ENCODE data around the gene ZFP36. TPM values are rescaled to one million over a fixed set of nuclear protein-coding genes. Genes with fewer than 3 reads are reported as not detected.
"Not testable (repeated sequence)": the region's sequence is repeated elsewhere in the genome, so short reads cannot be mapped to it uniquely, and the experiment has no call there.

Gene ZFP36
- total and polyA plus RNA-seq, 2 donors (not counting 1 experiment from before 2014, with no cell fraction given): 260 to 1,633 TPM

DNA sequence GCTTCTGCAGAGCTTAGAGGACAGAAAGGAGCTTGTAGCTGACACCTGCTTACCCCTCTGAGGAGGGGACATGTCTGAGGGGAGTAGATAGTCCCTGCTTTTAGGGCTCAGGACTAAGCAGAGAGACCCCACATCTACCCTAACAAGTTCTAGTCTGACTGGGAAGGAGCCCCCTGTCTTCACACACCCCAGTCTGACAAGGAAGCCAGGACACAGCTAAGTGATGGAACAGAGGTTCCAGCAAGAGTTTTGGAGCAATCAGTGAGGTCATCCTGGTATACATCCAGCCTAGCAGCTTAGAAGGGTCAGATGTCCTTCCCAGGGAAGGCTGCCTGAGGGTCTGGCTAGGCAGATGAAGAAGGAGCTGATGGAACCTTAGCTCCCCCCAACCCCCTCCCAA, 30.7 kb upstream of the ZFP36 start:
- TF ChIP-seq CTCF (IDR thresholded peaks at IDR 0.05) (no peak), EZH2 (IDR thresholded peaks at IDR 0.05; ENCODE audit: borderline replicate concordance, insufficient read depth, low read depth, low read length, poor library complexity, severe bottlenecking) (no peak)
- ATAC-seq (ENCODE audit: low read depth): no peak
- H2AFZ ChIP-seq (ENCODE audit: insufficient read depth, low read depth, low read length, poor library complexity, severe bottlenecking): no peak overlapping the region
- Mint-ChIP-seq H3K4me1 (no peaks in the 10 kb centered on the region), H3K9me3 (ENCODE audit: insufficient read depth) (no peaks in the 10 kb centered on the region), H3K4me3 (no peak overlapping the region), H3K27ac (no peak overlapping the region), H3K27me3 (no peaks in the 10 kb centered on the region)
- no peak overlapping the region for H3K9ac ChIP-seq (ENCODE audit: low read length)
- no peaks in the 10 kb centered on the region for H3K4me1 ChIP-seq (ENCODE audit: control insufficient read depth in 2 of 2, insufficient read depth in 2 of 2, low read length in 2 of 2)
- no peaks in the 10 kb centered on the region for H4K20me1 ChIP-seq (ENCODE audit: control insufficient read depth, insufficient read depth, low read length, poor library complexity, severe bottlenecking)
- no peak for DNase-seq
- no peak overlapping the region for H3K27ac ChIP-seq (ENCODE audit: low read length in 2 of 2)
- ChIA-PET POLR2A (no interaction called here), CTCF (no interaction called here)
- intact Hi-C loops (cut with micrococcal nuclease): no loop called here
- peaks cover 4% of the 10 kb centered on the region for H3K79me2 ChIP-seq (ENCODE audit: control insufficient read depth, insufficient read depth, low read length)
- H3K27me3 ChIP-seq (replicated peaks in 1 of 4; ENCODE audit: control extremely low read depth in 1 of 4, control insufficient read depth in 3 of 4, insufficient read depth in 4 of 4, low read length in 3 of 4): no peaks in the 10 kb centered on the region
- H3K9me3 ChIP-seq (ENCODE audit: control extremely low read depth in 1 of 3, control insufficient read depth in 2 of 3, insufficient read depth in 1 of 3, low read length in 2 of 3): no peaks in the 10 kb centered on the region
- H3K36me3 ChIP-seq (replicated peaks in 1 of 2; ENCODE audit: control extremely low read depth in 1 of 2, control insufficient read depth in 1 of 2, extremely low read depth in 1 of 2, insufficient read depth in 2 of 2, low read length in 1 of 2): peaks cover 4 to 76% of the 10 kb centered on the region in 2 experiments
- no peak overlapping the region for H3K4me2 ChIP-seq (replicated peaks; ENCODE audit: low read depth, low read length, poor library complexity, severe bottlenecking)
- H3K4me3 ChIP-seq (ENCODE audit: control extremely low read depth in 1 of 5, extremely low read depth in 1 of 5, insufficient read depth in 1 of 5, low read depth in 2 of 5, low read length in 4 of 5): no peak overlapping the region

- peak overlapping the region; percentile 1 for H3K27ac Mint-ChIP-seq
- H3K79me2 ChIP-seq (ENCODE audit: control insufficient read depth, insufficient read depth, low read length): no peaks in the 10 kb centered on the region
- H4K20me1 ChIP-seq (ENCODE audit: control insufficient read depth, insufficient read depth, low read length, poor library complexity, severe bottlenecking): no peaks in the 10 kb centered on the region
- H3K9me3 ChIP-seq (ENCODE audit: control extremely low read depth in 1 of 3, control insufficient read depth in 2 of 3, insufficient read depth in 1 of 3, low read length in 2 of 3): no peaks in the 10 kb centered on the region
- H3K27me3 Mint-ChIP-seq: no peaks in the 10 kb centered on the region
- ATAC-seq (ENCODE audit: low read depth) (no peak), DNase-seq (no peak)
- no peak overlapping the region for H3K4me3 ChIP-seq (ENCODE audit: control extremely low read depth in 1 of 5, extremely low read depth in 1 of 5, insufficient read depth in 1 of 5, low read depth in 2 of 5, low read length in 4 of 5)
- H3K4me2 ChIP-seq (replicated peaks; ENCODE audit: low read depth, low read length, poor library complexity, severe bottlenecking): no peak overlapping the region
- H3K9me3 Mint-ChIP-seq (ENCODE audit: insufficient read depth): no peaks in the 10 kb centered on the region
- intact Hi-C loops (cut with micrococcal nuclease): no loop called here
- TF ChIP-seq EZH2 (IDR thresholded peaks at IDR 0.05; ENCODE audit: borderline replicate concordance, insufficient read depth, low read depth, low read length, poor library complexity, severe bottlenecking): no peak
- no peak for TF ChIP-seq CTCF (IDR thresholded peaks at IDR 0.05)
- no peak overlapping the region for H3K9ac ChIP-seq (ENCODE audit: low read length)
- H3K27me3 ChIP-seq (replicated peaks in 1 of 4; ENCODE audit: control extremely low read depth in 1 of 4, control insufficient read depth in 3 of 4, insufficient read depth in 4 of 4, low read length in 3 of 4): no peaks in the 10 kb centered on the region
- 96% methylated on average over 15 of the region's 18 CpGs for WGBS (ENCODE audit: insufficient coverage)
- H3K4me3 Mint-ChIP-seq: no peak overlapping the region
- H3K36me3 ChIP-seq (replicated peaks in 1 of 2; ENCODE audit: control extremely low read depth in 1 of 2, control insufficient read depth in 1 of 2, extremely low read depth in 1 of 2, insufficient read depth in 2 of 2, low read length in 1 of 2): peaks cover 4 to 85% of the 10 kb centered on the region in 2 experiments
- H3K4me1 Mint-ChIP-seq: no peaks in the 10 kb centered on the region
- H3K4me1 ChIP-seq (ENCODE audit: control insufficient read depth in 2 of 2, insufficient read depth in 2 of 2, low read length in 2 of 2): no peaks in the 10 kb centered on the region
- no peak overlapping the region for H3K27ac ChIP-seq (ENCODE audit: low read length in 2 of 2)
- POLR2A ChIA-PET: no interaction called here
- CTCF ChIA-PET: interaction anchor here (1.1 kb wide), 1 partner anchor 13 kb away, joined by 3 read pairs; the partner anchor contains the start of genes MED29 and PAF1
- no peak overlapping the region for H2AFZ ChIP-seq (ENCODE audit: insufficient read depth, low read depth, low read length, poor library complexity, severe bottlenecking)
Measured at GRCh38 chr19:39377373-39378362, 29.0 kb upstream of the ZFP36 start.

GRCh38 chr19:39379366-39379765, 27.3 kb upstream of the ZFP36 start:
- DNase-seq; H3K4me3 Mint-ChIP-seq; H3K9me3 Mint-ChIP-seq (ENCODE audit: insufficient read depth); H4K20me1 ChIP-seq (ENCODE audit: control insufficient read depth, insufficient read depth, low read length, poor library complexity, severe bottlenecking); H3K27me3 Mint-ChIP-seq; H3K4me2 ChIP-seq (replicated peaks; ENCODE audit: low read depth, low read length, poor library complexity, severe bottlenecking); H3K4me3 ChIP-seq (ENCODE audit: control extremely low read depth in 1 of 5, extremely low read depth in 1 of 5, insufficient read depth in 1 of 5, low read depth in 2 of 5, low read length in 4 of 5); ATAC-seq (ENCODE audit: low read depth); intact Hi-C loops (cut with micrococcal nuclease); H3K27me3 ChIP-seq (replicated peaks in 1 of 4; ENCODE audit: control extremely low read depth in 1 of 4, control insufficient read depth in 3 of 4, insufficient read depth in 4 of 4, low read length in 3 of 4); H3K9me3 ChIP-seq (ENCODE audit: control extremely low read depth in 1 of 3, control insufficient read depth in 2 of 3, insufficient read depth in 1 of 3, low read length in 2 of 3); H2AFZ ChIP-seq (ENCODE audit: insufficient read depth, low read depth, low read length, poor library complexity, severe bottlenecking); POLR2A ChIA-PET; H3K9ac ChIP-seq (ENCODE audit: low read length); H3K4me1 ChIP-seq (ENCODE audit: control insufficient read depth in 2 of 2, insufficient read depth in 2 of 2, low read length in 2 of 2); H3K79me2 ChIP-seq (ENCODE audit: control insufficient read depth, insufficient read depth, low read length); H3K4me1 Mint-ChIP-seq; H3K27ac ChIP-seq (ENCODE audit: low read length in 2 of 2); H3K27ac Mint-ChIP-seq: not testable (repeated sequence)
- CTCF ChIA-PET: interaction anchor here (0.7 kb wide), 1 partner anchor 19 kb away, joined by 3 read pairs; no protein-coding TSS in a partner anchor
- H3K36me3 ChIP-seq (replicated peaks in 1 of 2; ENCODE audit: control extremely low read depth in 1 of 2, control insufficient read depth in 1 of 2, extremely low read depth in 1 of 2, insufficient read depth in 2 of 2, low read length in 1 of 2): peaks cover 4 to 89% of the 10 kb centered on the region in 2 experiments
- WGBS (ENCODE audit: insufficient coverage): no CpG with 5 or more reads among the region's 4 CpGs

All from B cell (primary cell).